Measurements from ENCODE around the gene TASOR2. TPM values are rescaled to one million over a fixed set of nuclear protein-coding genes. Genes with fewer than 3 reads are reported as not detected.

Gene TASOR2
- total RNA-seq, 2 donors from 2014 or later = 70.0 to 118 TPM

DNA sequence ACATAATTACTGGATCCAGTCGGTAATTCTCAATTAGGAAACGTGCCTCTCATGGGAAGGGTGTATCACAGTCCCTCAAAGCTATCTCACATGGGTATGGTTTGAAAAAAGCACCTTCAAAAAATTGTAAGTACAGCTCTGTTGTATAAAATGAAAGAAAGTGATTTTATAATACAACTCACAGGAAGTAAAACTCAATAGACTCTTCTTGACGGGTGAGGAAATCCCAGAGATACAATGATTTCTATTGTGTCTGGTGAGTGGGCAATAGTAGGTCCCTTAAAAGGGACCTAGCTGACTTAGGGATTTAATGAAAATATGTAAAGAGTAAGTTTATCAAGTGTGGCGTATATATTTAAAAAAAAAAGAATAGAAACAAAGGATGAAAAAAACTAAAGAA is 27.0 kb downstream of the TASOR2 start:
- peak overlapping the region; percentile 53 for H3K4me3 Mint-ChIP-seq
- H3K9me3 Mint-ChIP-seq = peaks cover 5% of the 10 kb centered on the region
- DNase-seq (ENCODE audit: low spot score) (no peak), ATAC-seq (no peak)
- peaks cover 42 to 48% of the 10 kb centered on the region in 2 donors for H3K4me1 Mint-ChIP-seq (ENCODE audit: low read depth in 2 of 2)
- H3K27me3 Mint-ChIP-seq = no peaks in the 10 kb centered on the region
- no peaks in the 10 kb centered on the region for H3K36me3 Mint-ChIP-seq
- peak overlapping the region in 1 of 2 donors; percentile 92 for H3K27ac Mint-ChIP-seq

GRCh38 chr10:5719546-5719945 is 34.9 kb downstream of the TASOR2 start:
- Mint-ChIP-seq H3K9me3 (no peaks in the 10 kb centered on the region), H3K4me1 (ENCODE audit: low read depth in 2 of 2) (peaks cover 10 to 11% of the 10 kb centered on the region in 2 donors), H3K36me3 (peaks cover 16% of the 10 kb centered on the region), H3K27ac (no peak overlapping the region), H3K4me3 (no peak overlapping the region), H3K27me3 (no peaks in the 10 kb centered on the region)
- ATAC-seq = no peak
- DNase-seq (ENCODE audit: low spot score) = no peak

DNA sequence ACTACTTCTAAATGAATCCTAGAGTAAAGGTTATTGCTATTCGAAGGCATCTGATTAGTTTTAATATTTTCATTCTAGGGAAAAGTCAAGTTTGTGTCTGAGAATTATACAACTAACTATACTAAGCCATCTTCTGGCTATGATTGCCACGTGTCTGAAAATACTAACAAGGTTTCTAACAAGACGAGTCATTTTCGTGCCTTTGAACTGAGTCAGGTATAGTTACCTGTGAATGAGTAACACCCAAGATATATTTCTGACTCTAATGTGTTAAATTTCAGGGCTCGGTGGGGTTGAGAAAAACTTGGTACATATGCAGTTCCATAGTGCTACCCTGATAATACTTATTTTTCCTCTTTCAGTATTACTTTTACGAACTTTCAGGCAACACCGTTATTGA is 35.5 kb downstream of the TASOR2 start:
- H3K4me3 Mint-ChIP-seq = no peak overlapping the region
- ATAC-seq = no peak
- H3K27me3 Mint-ChIP-seq = no peaks in the 10 kb centered on the region
- H3K36me3 Mint-ChIP-seq = peaks cover 16% of the 10 kb centered on the region
- no peaks in the 10 kb centered on the region for H3K9me3 Mint-ChIP-seq
- DNase-seq (ENCODE audit: low spot score) = no peak
- peaks cover 6 to 7% of the 10 kb centered on the region in 2 donors for H3K4me1 Mint-ChIP-seq (ENCODE audit: low read depth in 2 of 2)
- no peak overlapping the region for H3K27ac Mint-ChIP-seq

DNA sequence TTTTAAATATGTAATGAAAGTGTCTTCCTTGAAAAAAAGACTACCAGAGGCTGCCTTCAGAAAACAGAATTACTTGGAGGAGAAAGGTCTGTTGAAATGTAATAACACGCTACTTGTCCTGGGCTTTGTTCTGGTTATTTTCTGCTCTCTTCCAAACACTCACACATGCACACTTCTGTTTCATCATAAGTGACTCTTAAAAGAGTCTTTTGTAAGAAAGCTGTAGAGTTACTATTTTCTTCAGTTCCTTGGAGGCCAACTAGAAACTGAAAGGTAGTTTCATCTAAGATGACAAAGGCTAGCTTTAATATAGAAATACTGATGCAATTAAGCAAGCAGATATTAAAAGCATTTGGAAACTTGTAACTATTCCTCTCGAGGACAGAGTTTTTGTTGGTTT is 39.1 kb downstream of the TASOR2 start:
- H3K27ac Mint-ChIP-seq = peak overlapping the region in 1 of 2 donors; percentile 30
- H3K9me3 Mint-ChIP-seq = no peaks in the 10 kb centered on the region
- ATAC-seq = no peak
- H3K27me3 Mint-ChIP-seq = no peaks in the 10 kb centered on the region
- H3K36me3 Mint-ChIP-seq = peaks cover 22% of the 10 kb centered on the region
- H3K4me3 Mint-ChIP-seq = no peak overlapping the region
- peaks cover 2 to 7% of the 10 kb centered on the region in 2 donors for H3K4me1 Mint-ChIP-seq (ENCODE audit: low read depth in 2 of 2)
- DNase-seq (ENCODE audit: low spot score) = no peak

GRCh38 chr10:5730766-5731165 is 46.1 kb downstream of the TASOR2 start:
- no peaks in the 10 kb centered on the region for H3K27me3 Mint-ChIP-seq
- DNase-seq (ENCODE audit: low spot score) = no peak
- H3K36me3 Mint-ChIP-seq = peaks cover 24% of the 10 kb centered on the region
- no peak overlapping the region for H3K4me3 Mint-ChIP-seq
- H3K4me1 Mint-ChIP-seq (ENCODE audit: low read depth in 2 of 2) = no peaks in the 10 kb centered on the region
- no peaks in the 10 kb centered on the region for H3K9me3 Mint-ChIP-seq
- no peak overlapping the region for H3K27ac Mint-ChIP-seq
- no peak for ATAC-seq

DNA sequence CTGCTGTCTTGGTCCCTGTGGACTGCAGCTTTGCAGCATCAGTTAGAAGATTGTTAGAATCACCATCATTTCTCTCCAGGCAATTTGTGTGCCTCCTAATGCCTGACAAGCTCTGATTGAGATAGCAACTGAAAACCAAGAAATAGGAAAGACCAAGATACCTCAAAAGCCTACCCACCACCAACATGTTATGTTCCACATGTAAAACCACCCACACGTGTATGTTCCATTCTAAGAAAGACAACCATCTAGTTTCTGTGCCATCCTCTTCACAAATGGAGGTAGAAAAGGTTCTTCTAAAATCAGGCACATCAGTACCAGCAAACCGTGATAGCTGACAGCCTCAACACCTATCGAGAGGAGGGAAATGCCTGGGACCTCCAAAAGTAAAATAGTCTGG is 46.9 kb downstream of the TASOR2 start:
- Mint-ChIP-seq H3K4me3 (no peak overlapping the region), H3K27me3 (no peaks in the 10 kb centered on the region), H3K36me3 (peaks cover 24% of the 10 kb centered on the region), H3K9me3 (no peaks in the 10 kb centered on the region), H3K27ac (no peak overlapping the region), H3K4me1 (ENCODE audit: low read depth in 2 of 2) (no peaks in the 10 kb centered on the region)
- DNase-seq (ENCODE audit: low spot score) (no peak), ATAC-seq (no peak)

GRCh38 chr10:5732141-5732540 is 47.5 kb downstream of the TASOR2 start:
- peaks cover 23% of the 10 kb centered on the region for H3K36me3 Mint-ChIP-seq
- no peak for DNase-seq (ENCODE audit: low spot score)
- H3K4me3 Mint-ChIP-seq = no peak overlapping the region
- H3K9me3 Mint-ChIP-seq = no peaks in the 10 kb centered on the region
- no peak for ATAC-seq
- no peaks in the 10 kb centered on the region for H3K4me1 Mint-ChIP-seq (ENCODE audit: low read depth in 2 of 2)
- no peaks in the 10 kb centered on the region for H3K27me3 Mint-ChIP-seq
- no peak overlapping the region for H3K27ac Mint-ChIP-seq

Other genes with a start within 250 kb of the TASOR2 start
- gene CALML5, start 185.3 kb upstream of the TASOR2 start, total RNA-seq = not detected
- not detected for gene CALML3, start 159.9 kb upstream of the TASOR2 start, total RNA-seq
- 1 to 10 TPM; 1.9 to 2.3 TPM for gene ASB13, start 18.2 kb upstream of the TASOR2 start, total RNA-seq
- gene GDI2, start 128.6 kb downstream of the TASOR2 start, total RNA-seq = 100 to 1,000 TPM; 214 to 225 TPM
- gene ANKRD16, start 205.1 kb downstream of the TASOR2 start, total RNA-seq = 1 to 10 TPM; 4.1 to 7.6 TPM
- 10 to 100 TPM; 65.3 to 99.9 TPM for gene FBH1, start 205.4 kb downstream of the TASOR2 start, total RNA-seq

Data from natural killer cell treated with Interleukin-12 subunit alpha and Interleukin-12 subunit beta and Interleukin-15 and Interleukin-18, amount 100 ng/mL, for 72 hours (primary cell).